ENCODE results near the gene AMER3.

DNA sequence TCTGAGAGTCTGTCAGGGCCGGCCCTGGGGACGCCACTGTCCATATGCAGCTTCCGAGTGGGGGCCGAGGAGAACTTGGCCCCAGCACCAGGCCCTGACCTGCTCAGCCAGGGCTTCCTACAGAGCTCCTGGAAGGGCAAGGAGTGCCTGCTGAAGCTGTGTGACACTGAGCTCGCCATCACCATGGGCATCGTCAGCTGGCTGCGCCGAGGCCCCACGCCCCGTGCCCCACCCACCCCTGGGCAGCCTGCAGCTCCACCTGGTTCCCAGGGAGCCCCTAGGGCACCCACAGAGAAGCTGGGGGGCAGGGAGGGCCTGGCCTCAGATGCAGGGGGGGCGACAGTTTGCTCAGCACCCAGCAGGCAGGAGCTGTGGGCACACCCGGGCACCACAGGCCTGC, 8.1 kb downstream of the AMER3 start:
- TF ChIP-seq, protein P1, sequence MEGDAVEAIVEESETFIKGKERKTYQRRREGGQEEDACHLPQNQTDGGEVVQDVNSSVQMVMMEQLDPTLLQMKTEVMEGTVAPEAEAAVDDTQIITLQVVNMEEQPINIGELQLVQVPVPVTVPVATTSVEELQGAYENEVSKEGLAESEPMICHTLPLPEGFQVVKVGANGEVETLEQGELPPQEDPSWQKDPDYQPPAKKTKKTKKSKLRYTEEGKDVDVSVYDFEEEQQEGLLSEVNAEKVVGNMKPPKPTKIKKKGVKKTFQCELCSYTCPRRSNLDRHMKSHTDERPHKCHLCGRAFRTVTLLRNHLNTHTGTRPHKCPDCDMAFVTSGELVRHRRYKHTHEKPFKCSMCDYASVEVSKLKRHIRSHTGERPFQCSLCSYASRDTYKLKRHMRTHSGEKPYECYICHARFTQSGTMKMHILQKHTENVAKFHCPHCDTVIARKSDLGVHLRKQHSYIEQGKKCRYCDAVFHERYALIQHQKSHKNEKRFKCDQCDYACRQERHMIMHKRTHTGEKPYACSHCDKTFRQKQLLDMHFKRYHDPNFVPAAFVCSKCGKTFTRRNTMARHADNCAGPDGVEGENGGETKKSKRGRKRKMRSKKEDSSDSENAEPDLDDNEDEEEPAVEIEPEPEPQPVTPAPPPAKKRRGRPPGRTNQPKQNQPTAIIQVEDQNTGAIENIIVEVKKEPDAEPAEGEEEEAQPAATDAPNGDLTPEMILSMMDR (conservative IDR thresholded peaks at IDR 0.05; ENCODE audit: low read length) = no peak
- TF ChIP-seq EZH2phosphoT487 (IDR thresholded peaks at IDR 0.05; ENCODE audit: borderline replicate concordance) = no peak

Measured in Loucy (cell line).